Activated CD8-positive, alpha-beta memory T cell treated with anti-CD3 and anti-CD28 coated beads, Interleukin-2, amount 10 ng/mL, durations not matched to agents 7 days and 5 days (primary cell): ENCODE measurements around the gene BIRC5. TPM values are rescaled to one million over a fixed set of nuclear protein-coding genes. Genes with fewer than 3 reads are reported as not detected.
A peak's percentile ranks its signal among the peaks of the same experiment; 100 is the strongest.
"Not testable (repeated sequence)": the region's sequence is repeated elsewhere in the genome, so short reads cannot be mapped to it uniquely, and the experiment has no call there.

Source experiments
- ATAC-seq: fragments of 150-1000 bp; cut with Tn5 transposase; one replicate; pipeline ENCODE4 v1.10.0; 2021; ENCODE audit warnings: moderate library complexity
- CTCF ChIA-PET: fragments of 350-600 bp; sonication (Branson Sonifier 250); formaldehyde crosslinking; loops from one replicate; lab custom pipeline; 2021; ENCODE audit warnings: antibody characterized with exemption; lab: Charles Lee
- DNase-seq: peaks from one replicate; pipeline ENCODE4 v3.0.0-alpha.2; 2020
- H3K27ac Mint-ChIP-seq: one replicate; pipeline ENCODE4 v1.8.0; 2021; ENCODE audit warnings: mild to moderate bottlenecking, mixed read lengths
- H3K27me3 Mint-ChIP-seq: one replicate; pipeline ENCODE4 v1.8.0; 2021; ENCODE audit warnings: mixed read lengths
- H3K36me3 Mint-ChIP-seq: one replicate; pipeline ENCODE4 v1.8.0; 2021; ENCODE audit warnings: mild to moderate bottlenecking, mixed read lengths
- H3K4me1 Mint-ChIP-seq: one replicate; pipeline ENCODE4 v1.8.0; 2021; ENCODE audit warnings: mixed read lengths
- H3K4me3 Mint-ChIP-seq: one replicate; pipeline ENCODE4 v1.8.0; 2021; ENCODE audit warnings: mild to moderate bottlenecking, moderate library complexity, mixed read lengths
- H3K9me3 Mint-ChIP-seq: one replicate; pipeline ENCODE4 v1.8.0; 2022; ENCODE audit warnings: low read depth, mixed read lengths
- total RNA-seq, 2 experiments: library from RNA; stranded (reverse); gene quantifications; one replicate each; pipeline ENCODE4 v1.2.3, GENCODE V29; 2021

BIRC5 gene
- 10 to 100 TPM; 87.7 to 93.0 TPM for total RNA-seq

GRCh38 chr17:78214016-78214705 lies at the start of gene BIRC5:
BIRC5 (plus strand) TSS chr17:78214253; CDS start chr17:78214317, 64 bp downstream.
- Mint-ChIP-seq H3K9me3 (no peaks in the 10 kb centered on the region), H3K27ac (peak within 1 kb of the TSS; percentile 93), H3K27me3 (no peaks in the 10 kb centered on the region), H3K4me3 (peak within 1 kb of the TSS; percentile 98), H3K4me1 (peaks cover 17% of the 10 kb centered on the region), H3K36me3 (peaks cover 23% of the 10 kb centered on the region)
- ATAC-seq = peak; percentile 100
- CTCF ChIA-PET = interaction anchor here (1.0 to 1.4 kb wide), 3 partner anchors 12 to 194 kb away, joined by 3 to 4 read pairs (median 4); no protein-coding TSS in a partner anchor
- peak; percentile 94 for DNase-seq

DNA sequence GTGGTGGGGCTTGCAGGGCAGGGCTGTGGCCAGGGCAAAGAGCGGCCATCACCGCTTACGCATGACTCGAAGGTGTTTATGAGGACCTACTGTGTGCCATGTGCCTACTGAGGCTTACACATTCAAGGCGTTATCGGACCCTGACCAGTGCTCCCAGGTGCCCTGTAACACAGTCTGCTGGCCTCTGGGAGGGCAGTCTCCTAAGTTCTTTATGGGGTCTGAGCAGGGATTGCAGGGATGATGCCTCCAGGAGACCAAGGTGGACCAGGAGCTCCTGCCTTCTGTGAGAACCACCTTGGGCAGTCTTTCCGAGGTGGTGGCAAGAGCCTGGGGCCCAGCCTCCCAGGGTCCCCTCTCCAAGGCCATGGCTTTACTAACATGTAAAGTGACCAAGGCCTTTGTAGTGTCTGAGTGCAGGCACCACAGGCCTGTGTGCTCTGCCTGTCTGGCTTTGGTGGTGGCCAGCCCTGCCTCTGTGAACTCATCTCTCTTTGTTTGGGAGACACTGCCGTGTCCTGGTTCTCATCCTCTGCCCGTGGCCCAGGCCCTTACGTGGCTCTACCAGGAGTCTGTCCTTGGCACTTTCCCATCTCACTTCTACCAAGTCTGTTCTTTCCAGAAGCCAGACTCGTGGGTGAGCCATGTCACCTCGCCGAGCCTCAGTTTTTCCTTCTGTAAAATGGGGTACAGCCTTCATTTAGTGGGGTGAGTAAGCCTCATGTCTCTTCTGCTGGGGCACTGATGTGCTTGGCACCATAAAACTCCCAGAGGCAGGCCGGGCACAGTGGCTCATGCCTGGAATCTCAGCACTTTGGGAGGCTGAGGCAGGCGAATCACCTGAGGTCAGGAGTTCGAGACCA lies 49.1 kb upstream of the BIRC5 start:
- H3K27me3 Mint-ChIP-seq = no peaks in the 10 kb centered on the region
- H3K4me3 Mint-ChIP-seq = no peak overlapping the region
- H3K9me3 Mint-ChIP-seq = no peaks in the 10 kb centered on the region
- no peak for DNase-seq
- CTCF ChIA-PET = interaction anchor here (1.5 to 1.9 kb wide), 2 partner anchors 11 to 12 kb away, joined by 3 to 6 read pairs; no protein-coding TSS in a partner anchor
- ATAC-seq = no peak
- H3K4me1 Mint-ChIP-seq = peaks cover 7% of the 10 kb centered on the region
- H3K36me3 Mint-ChIP-seq = no peaks in the 10 kb centered on the region
- no peak overlapping the region for H3K27ac Mint-ChIP-seq

DNA sequence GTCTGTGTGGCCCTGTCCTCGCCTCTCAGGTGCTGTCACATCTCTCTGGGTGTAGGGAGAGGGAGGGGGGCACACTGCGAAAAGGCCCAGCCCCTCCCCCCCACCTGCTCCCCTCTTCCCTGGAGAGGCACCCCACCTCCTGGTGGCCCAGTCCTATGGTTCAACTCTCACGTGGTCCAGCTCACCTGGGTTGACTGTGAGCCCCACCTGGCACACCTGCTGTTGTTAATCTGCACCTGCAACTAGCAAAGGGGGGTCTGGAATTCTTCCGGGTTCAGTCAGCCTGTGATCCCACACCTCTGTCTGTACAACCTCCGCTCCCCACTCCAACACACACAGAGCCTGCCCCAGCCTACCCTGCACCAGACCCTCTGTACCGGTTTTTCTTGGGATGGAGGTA lies 47.6 kb upstream of the BIRC5 start:
- Mint-ChIP-seq H3K4me3 (no peak overlapping the region), H3K36me3 (peaks cover 2% of the 10 kb centered on the region), H3K27me3 (no peaks in the 10 kb centered on the region), H3K9me3 (no peaks in the 10 kb centered on the region), H3K27ac (no peak overlapping the region), H3K4me1 (peaks cover 17% of the 10 kb centered on the region)
- DNase-seq (no peak), ATAC-seq (no peak)
- CTCF ChIA-PET = interaction anchor here (1.5 kb wide), 1 partner anchor 10 kb away, joined by 3 read pairs; no protein-coding TSS in a partner anchor

DNA sequence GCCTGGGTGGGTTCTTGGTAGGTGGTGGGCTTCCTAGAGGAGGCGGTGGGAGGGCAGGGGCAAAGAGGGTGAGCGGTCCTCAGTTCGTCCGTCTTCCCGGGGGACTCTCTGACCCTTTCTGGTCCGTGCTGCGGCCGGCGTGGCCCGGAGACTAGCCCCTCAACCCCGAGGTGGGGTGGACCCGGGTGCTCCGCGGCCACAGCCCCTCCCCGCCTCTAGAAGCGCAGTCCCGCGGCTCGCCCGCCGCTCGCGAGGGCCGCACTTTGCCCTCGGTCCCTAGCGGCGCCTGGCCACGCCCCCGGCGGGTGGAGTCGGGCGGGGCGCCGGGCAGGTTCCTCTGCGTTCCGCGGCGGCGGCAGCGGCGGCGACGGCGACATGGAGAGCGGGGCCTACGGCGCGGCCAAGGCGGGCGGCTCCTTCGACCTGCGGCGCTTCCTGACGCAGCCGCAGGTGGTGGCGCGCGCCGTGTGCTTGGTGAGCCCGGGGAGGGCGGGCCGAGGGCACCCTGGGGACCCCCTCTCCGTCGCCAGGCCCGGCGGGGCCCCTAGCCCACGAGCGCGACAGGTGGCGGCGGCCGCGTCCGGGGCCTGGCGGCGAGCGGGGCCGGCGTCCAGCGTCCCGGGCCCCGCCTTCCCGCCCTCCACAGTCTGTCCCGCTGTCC lies 45.7 kb upstream of the BIRC5 start, which contains the start of gene SYNGR2:
Gene SYNGR2 (plus strand): TSS at position 340 of the 661 bp plus-strand sequence. CDS start 36 bp downstream, at position 376.
- ATAC-seq = peak; percentile 94
- H3K27me3 Mint-ChIP-seq = no peaks in the 10 kb centered on the region
- CTCF ChIA-PET = no interaction called here

GRCh38 chr17:78168903-78169793 lies 44.9 kb upstream of the BIRC5 start:
- H3K4me1 Mint-ChIP-seq = peaks cover 44% of the 10 kb centered on the region
- peak overlapping the region; percentile 57 for H3K27ac Mint-ChIP-seq
- CTCF ChIA-PET = interaction anchor here (0.7 to 3.2 kb wide), 5 partner anchors 11 to 84 kb away, joined by 3 to 9 read pairs (median 3); partner anchors contain the start of gene TMC8
- H3K36me3 Mint-ChIP-seq = peaks cover 15% of the 10 kb centered on the region
- H3K4me3 Mint-ChIP-seq = peak overlapping the region; percentile 55
- ATAC-seq (peak; percentile 52), DNase-seq (peak; percentile 63)
- H3K9me3 Mint-ChIP-seq = no peaks in the 10 kb centered on the region
- no peaks in the 10 kb centered on the region for H3K27me3 Mint-ChIP-seq

More for the DNA sequence above, 45.7 kb upstream of the BIRC5 start, which contains the start of gene SYNGR2:
- Mint-ChIP-seq H3K4me1 (peaks cover 37% of the 10 kb centered on the region), H3K9me3 (no peaks in the 10 kb centered on the region), H3K27ac (peak within 1 kb of the TSS; percentile 57), H3K36me3 (peaks cover 10% of the 10 kb centered on the region), H3K4me3 (peak within 1 kb of the TSS; percentile 55)
- DNase-seq = peak; percentile 89

DNA sequence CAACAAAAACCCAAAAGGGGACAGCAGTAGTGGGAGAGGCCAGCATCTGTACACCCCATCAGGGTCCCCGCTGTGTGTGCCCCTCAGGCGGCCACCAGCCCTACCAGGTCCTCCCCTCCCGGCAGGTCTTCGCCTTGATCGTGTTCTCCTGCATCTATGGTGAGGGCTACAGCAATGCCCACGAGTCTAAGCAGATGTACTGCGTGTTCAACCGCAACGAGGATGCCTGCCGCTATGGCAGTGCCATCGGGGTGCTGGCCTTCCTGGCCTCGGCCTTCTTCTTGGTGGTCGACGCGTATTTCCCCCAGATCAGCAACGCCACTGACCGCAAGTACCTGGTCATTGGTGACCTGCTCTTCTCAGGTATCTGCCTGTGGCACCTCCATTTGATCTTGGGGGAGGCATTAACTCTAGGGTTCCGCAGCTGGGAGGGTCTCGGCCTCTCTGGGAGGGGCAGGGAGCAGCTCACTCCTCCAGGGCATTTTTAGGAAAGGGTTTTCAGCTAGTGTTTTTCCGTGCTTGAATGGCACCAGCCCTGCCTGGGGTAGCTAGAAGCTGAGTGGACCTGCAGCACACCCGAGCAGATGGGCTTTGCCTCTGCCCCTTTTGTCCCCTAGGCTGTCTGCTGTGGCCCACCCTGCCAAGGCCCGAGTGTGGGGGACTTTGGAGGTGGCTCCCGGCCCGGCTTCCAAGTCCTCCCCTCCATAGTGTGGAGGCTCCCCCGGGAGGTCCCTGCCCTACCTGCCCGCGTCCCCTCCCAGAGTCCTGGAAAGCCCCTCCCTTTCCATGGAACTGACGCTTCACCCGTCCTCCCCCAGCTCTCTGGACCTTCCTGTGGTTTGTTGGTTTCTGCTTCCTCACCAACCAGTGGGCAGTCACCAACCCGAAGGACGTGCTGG lies 43.1 kb upstream of the BIRC5 start:
- Mint-ChIP-seq H3K9me3 (no peaks in the 10 kb centered on the region), H3K4me3 (peak overlapping the region; percentile 23), H3K27ac (peak overlapping the region; percentile 36), H3K36me3 (peaks cover 23% of the 10 kb centered on the region), H3K27me3 (no peaks in the 10 kb centered on the region), H3K4me1 (peaks cover 54% of the 10 kb centered on the region)
- DNase-seq = no peak
- ATAC-seq = no peak
- CTCF ChIA-PET = interaction anchor here (1.8 to 3.2 kb wide), 2 partner anchors 9 to 58 kb away, joined by 5 to 9 read pairs; no protein-coding TSS in a partner anchor

DNA sequence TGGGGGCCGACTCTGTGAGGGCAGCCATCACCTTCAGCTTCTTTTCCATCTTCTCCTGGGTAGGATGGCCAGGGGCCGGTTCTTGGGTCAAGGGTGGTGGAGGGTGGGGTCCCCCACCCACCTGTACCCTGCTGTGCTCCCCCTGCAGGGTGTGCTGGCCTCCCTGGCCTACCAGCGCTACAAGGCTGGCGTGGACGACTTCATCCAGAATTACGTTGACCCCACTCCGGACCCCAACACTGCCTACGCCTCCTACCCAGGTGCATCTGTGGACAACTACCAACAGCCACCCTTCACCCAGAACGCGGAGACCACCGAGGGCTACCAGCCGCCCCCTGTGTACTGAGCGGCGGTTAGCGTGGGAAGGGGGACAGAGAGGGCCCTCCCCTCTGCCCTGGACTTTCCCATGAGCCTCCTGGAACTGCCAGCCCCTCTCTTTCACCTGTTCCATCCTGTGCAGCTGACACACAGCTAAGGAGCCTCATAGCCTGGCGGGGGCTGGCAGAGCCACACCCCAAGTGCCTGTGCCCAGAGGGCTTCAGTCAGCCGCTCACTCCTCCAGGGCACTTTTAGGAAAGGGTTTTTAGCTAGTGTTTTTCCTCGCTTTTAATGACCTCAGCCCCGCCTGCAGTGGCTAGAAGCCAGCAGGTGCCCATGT lies 42.3 kb upstream of the BIRC5 start:
- not testable (repeated sequence) for H3K27me3 Mint-ChIP-seq, DNase-seq, ATAC-seq, H3K4me3 Mint-ChIP-seq, H3K9me3 Mint-ChIP-seq, H3K27ac Mint-ChIP-seq
- Mint-ChIP-seq H3K4me1 (peaks cover 60% of the 10 kb centered on the region), H3K36me3 (peaks cover 24% of the 10 kb centered on the region)
- CTCF ChIA-PET = interaction anchor here (1.4 to 9.7 kb wide), 4 partner anchors 8 to 59 kb away, joined by 3 to 75 read pairs (median 7); no protein-coding TSS in a partner anchor

- no peaks in the 10 kb centered on the region for H3K9me3 Mint-ChIP-seq
- peaks cover 24% of the 10 kb centered on the region for H3K36me3 Mint-ChIP-seq
- no peak for DNase-seq
- no peak overlapping the region for H3K4me3 Mint-ChIP-seq
- ATAC-seq = no peak
- H3K27ac Mint-ChIP-seq = peak overlapping the region; percentile 84
- H3K27me3 Mint-ChIP-seq = no peaks in the 10 kb centered on the region
- H3K4me1 Mint-ChIP-seq = peaks cover 64% of the 10 kb centered on the region
- CTCF ChIA-PET = interaction anchor here (0.7 to 9.7 kb wide), 5 partner anchors 23 to 60 kb away, joined by 3 to 75 read pairs (median 4); no protein-coding TSS in a partner anchor
These were observed 41.6 kb upstream of the BIRC5 start for GRCh38 chr17:78172249-78173051.

DNA sequence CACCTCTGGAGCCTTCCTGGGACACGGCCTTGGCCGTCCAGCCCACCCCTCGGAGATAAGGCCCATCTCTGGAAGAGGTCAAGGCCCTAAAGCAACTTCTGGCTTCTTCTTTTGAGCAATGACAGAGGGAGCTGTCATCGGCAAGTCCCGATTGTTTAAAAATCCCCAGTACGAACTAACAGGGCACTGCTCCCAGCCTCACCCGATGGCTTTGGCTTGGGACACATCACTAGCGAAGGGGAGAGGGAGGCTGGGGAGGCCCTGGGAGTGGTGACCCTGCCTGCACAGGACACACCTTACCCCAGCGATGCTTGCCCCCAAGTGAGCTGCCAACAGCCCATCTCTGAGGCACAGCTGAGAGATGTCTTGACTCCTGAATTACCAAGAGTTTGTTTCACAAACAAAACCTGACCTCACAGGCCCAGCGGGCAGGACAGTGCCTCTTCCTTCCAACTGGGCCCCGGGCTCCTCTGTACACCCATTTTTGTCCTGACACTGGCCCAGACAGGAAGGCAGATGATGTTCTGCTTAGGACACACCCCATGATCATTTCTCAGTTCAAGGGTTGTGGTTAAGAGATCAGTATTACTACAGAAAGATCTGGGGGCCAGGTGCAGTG lies 40.8 kb upstream of the BIRC5 start:
- H3K36me3 Mint-ChIP-seq = peaks cover 24% of the 10 kb centered on the region
- DNase-seq (peak; percentile 61), ATAC-seq (peak; percentile 40)
- no peaks in the 10 kb centered on the region for H3K9me3 Mint-ChIP-seq
- peaks cover 64% of the 10 kb centered on the region for H3K4me1 Mint-ChIP-seq
- H3K27me3 Mint-ChIP-seq = no peaks in the 10 kb centered on the region
- CTCF ChIA-PET = interaction anchor here (0.7 to 9.7 kb wide), 4 partner anchors 24 to 60 kb away, joined by 3 to 75 read pairs (median 4); no protein-coding TSS in a partner anchor
- peak overlapping the region; percentile 84 for H3K27ac Mint-ChIP-seq
- no peak overlapping the region for H3K4me3 Mint-ChIP-seq

GRCh38 chr17:78174346-78174869 lies 39.6 kb upstream of the BIRC5 start:
- H3K36me3 Mint-ChIP-seq = peaks cover 36% of the 10 kb centered on the region

More at GRCh38 chr17:78174346-78174869, 39.6 kb upstream of the BIRC5 start:
- Mint-ChIP-seq H3K27ac (peak overlapping the region; percentile 84), H3K4me1 (peaks cover 67% of the 10 kb centered on the region), H3K27me3 (no peaks in the 10 kb centered on the region), H3K4me3 (no peak overlapping the region), H3K9me3 (no peaks in the 10 kb centered on the region)
- ATAC-seq (no peak), DNase-seq (no peak)
- CTCF ChIA-PET = interaction anchor here (1.2 to 9.7 kb wide), 3 partner anchors 37 to 90 kb away, joined by 4 to 75 read pairs (median 6); no protein-coding TSS in a partner anchor
